HK-2 (cell line): ENCODE data around the gene RNU4-1.
"Not testable (repeated sequence)": the region's sequence is repeated elsewhere in the genome, so short reads cannot be mapped to it uniquely, and the experiment has no call there.

Source experiments
- DNase-seq: peaks from one replicate; pipeline ENCODE4 v3.0.0-alpha.2; 2018; ENCODE audit not compliant: unreplicated experiment

RNU4-1 gene

GRCh38 chr12:120258323-120258896 lies 34.6 kb downstream of the RNU4-1 start:
- no peak for DNase-seq

DNA sequence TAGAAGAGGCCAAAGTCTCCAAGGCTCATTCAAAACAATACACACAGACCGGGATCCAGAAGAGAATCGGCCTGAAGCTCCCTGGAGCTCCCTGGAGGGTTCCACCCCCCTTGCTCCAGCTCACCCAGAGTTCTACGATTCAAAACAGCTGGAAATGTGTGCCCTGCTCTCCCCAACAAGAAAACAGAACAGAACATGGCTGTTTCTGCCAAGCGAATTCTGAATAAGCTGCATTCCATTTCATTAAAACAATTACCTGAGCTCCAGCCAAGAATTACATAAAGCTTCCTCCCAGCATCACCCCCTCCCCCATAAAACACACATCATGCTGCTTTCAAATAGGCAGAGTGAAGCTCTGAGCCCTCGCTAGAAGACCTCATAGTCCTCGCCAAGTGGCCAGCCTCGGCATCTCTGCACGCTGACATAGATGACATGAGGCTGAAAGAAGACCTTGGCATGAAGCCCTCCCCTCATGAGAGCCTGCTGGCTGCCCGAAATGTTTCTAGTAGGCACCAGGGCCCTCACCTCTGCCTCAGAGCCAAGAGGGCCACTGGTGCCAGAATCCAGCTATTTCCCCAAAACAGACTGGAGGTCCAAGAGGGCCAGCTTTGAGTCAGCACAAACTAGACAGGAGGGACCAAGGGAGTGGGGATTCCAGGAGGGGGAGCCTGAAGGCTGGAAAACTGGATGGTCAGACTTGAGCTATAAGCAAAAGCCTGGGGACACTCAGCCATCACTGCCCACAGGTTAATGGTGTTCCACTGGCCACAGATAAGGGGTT lies 35.8 kb downstream of the RNU4-1 start:
- DNase-seq = no peak

- no peak for DNase-seq
Observed at GRCh38 chr12:120254809-120255208, 38.2 kb downstream of the RNU4-1 start.

GRCh38 chr12:120253313-120253712 lies 39.7 kb downstream of the RNU4-1 start:
- DNase-seq = not testable (repeated sequence)

- no peak for DNase-seq
Observed at GRCh38 chr12:120252071-120252906, 40.7 kb downstream of the RNU4-1 start.

DNA sequence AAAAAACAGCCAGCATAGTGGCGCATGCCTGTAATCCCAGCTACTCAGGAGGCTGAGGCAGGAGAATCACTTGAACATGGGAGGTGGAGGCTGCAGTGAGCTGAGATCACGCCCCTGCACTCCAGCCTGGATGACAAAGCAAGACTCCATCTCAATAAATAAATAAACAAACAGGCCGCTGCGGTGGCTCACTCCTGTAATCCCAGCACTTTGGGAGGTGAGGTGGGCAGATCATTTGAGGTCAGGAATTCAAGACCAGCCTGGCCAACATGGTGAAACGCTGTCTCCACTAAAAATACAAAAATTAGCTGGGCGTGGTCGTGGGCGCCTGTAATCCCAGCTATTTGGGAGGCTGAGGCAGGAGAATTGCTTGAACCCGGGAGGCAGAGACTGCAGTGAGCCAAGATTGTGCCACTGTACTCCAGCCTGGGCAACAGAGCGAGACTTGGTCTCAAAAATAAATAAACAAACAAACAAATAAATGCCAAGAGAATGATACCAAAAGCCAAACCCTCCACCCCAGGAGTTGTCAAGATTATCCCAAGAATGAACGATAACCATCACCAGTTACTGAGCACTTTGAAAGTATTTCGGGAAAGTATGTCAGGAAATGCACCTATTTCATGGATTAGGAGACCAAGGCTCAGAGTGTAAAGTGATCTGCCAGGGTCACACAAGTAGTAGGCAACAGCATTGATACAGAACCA lies 41.5 kb downstream of the RNU4-1 start:
- not testable (repeated sequence) for DNase-seq

DNA sequence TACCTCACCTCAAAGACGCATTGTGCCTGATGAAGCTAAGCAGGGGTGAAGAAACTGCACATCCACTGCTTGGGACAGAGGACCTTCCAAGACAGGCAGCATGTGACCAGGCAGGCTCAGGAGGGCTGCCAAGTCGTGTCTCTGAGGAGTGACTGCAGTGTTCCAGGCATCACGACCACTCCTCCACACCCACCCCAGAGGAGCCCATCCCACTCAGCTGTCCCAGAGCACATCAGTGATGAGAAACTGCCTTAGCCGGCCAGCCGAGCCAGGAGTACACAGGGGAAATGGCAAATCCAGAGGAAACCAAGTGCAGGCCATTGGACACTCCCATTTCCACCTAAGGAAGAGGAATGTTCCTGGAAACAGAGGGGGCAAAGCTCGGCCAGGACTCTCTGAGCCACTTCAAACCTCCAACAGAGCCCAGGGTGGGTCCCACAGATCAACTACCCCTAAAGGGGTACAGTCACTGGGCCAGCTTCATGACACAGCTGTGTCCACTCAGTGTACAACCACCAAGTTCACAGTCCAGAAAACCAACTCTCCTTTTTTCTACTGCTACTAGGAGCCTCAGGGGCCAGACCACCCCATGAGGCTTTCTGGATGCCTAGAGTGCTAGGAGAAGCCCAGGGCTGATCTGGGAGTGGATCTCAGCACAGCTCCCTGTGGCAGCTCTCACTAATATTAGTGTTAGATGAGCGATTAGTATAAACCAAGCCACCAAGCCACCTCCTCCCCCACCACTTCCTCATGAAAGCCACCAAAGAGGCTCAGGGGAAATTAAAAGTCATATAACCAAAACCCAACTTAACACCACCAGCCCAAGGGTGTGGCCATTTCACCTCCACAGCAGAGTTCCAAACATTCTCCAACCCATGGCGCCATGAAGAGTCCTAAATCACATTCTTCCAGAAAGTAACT lies 42.9 kb downstream of the RNU4-1 start:
- DNase-seq = no peak

GRCh38 chr12:120249266-120249874 lies 43.7 kb downstream of the RNU4-1 start:
- DNase-seq = no peak

GRCh38 chr12:120247621-120248030 lies 45.4 kb downstream of the RNU4-1 start:
- DNase-seq = no peak

GRCh38 chr12:120247183-120247582 lies 45.9 kb downstream of the RNU4-1 start:
- no peak for DNase-seq

DNA sequence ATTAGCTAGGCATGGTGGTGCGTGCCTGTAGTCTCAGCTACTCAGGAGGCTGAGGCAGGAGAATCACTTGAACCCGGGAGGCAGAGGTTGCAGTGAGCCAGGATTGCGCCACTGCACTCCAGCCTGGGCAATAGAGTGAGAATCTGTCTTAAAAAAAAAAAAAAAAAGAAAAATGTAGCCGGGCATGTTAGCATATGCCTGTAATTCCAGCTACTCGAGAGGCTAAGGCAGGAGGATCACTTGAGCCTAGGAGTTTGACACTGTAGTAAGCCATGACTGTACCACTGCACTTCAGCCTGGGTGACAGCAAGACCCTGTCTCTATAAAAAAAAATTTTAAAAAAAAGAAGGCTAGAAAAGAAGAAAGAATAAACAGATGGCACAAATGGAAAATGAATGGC lies 46.3 kb downstream of the RNU4-1 start:
- DNase-seq = not testable (repeated sequence)
